Peyer's patch (tissue), 4 donors: ENCODE data around the gene COQ9. TPM values are rescaled to one million over a fixed set of nuclear protein-coding genes. Genes with fewer than 3 reads are reported as not detected.

ENCODE experiments used
- DNase-seq, 3 donors: peaks; one replicate each; pipeline ENCODE4 v3.0.0-alpha.2; 2017 to 2019
- H3K27ac ChIP-seq, 4 donors: fragments of 200-600 bp; sonication (generic); one replicate each; pipeline ENCODE4 v1.5.1; 2016 to 2019
- H3K27me3 ChIP-seq, 2 donors: fragments of 200-600 bp; sonication (generic); one replicate each; pipeline ENCODE4 v1.5.1; 2019
- H3K36me3 ChIP-seq, 3 donors: fragments of 200-600 bp; sonication (generic); one replicate each; pipeline ENCODE4 v1.5.1; 2016 to 2019
- H3K4me1 ChIP-seq, 4 donors: fragments of 200-600 bp; sonication (generic); one replicate each; pipeline ENCODE4 v1.5.1; 2016 to 2019
- H3K4me3 ChIP-seq, 4 donors: fragments of 200-600 bp; sonication (generic); 1 replicate in 3 of 4; 2 replicates in 1 of 4; pipeline ENCODE4 v1.5.1; 2016 to 2019; ENCODE audit warnings: mild to moderate bottlenecking in 1 of 4
- H3K9me3 ChIP-seq, 4 donors: fragments of 200-600 bp; sonication (generic); one replicate each; pipeline ENCODE4 v1.5.1; 2016 to 2019; ENCODE audit warnings: mild to moderate bottlenecking in 1 of 4
- CTCF ChIP-seq, 6 experiments: fragments of 450-650 bp in 4 of 6; fragments of 200-600 bp in 2 of 6; sonication (generic) in 1 of 6; IDR thresholded peaks; one replicate each; pipeline ENCODE4 v1.5.1; 2017 to 2019; ENCODE audit warnings: antibody characterized with exemption in 6 of 6, mild to moderate bottlenecking in 3 of 6, moderate library complexity in 1 of 6
- POLR2A ChIP-seq, 2 donors: fragments of 450-650 bp; IDR thresholded peaks; one replicate each; pipeline ENCODE4 v1.5.1; 2017; ENCODE audit warnings: antibody characterized with exemption in 2 of 2, mild to moderate bottlenecking in 2 of 2, moderate library complexity in 2 of 2
- total RNA-seq, 4 donors: library from RNA; depleted of rRNA; stranded (reverse); fragments of >200 nt; gene quantifications; one replicate each; pipeline ENCODE4 v1.1.0, GENCODE V29; 2016

The COQ9 gene
- total RNA-seq, 4 donors from 2014 or later: 87.5 to 154 (median 122) TPM

- H3K4me1 ChIP-seq: peaks cover 6 to 67% (median 12%) of the 10 kb centered on the region in 4 donors
- H3K4me3 ChIP-seq: no peak overlapping the region
Measured at GRCh38 chr16:57473906-57474305, 26.6 kb downstream of the COQ9 start.

GRCh38 chr16:57474671-57475661, 27.7 kb downstream of the COQ9 start:
- Histone ChIP-seq H3K9me3 (no peaks in the 10 kb centered on the region), H3K4me3 (no peak overlapping the region), H3K36me3 (peaks cover 0 to 49% (median 0%) of the 10 kb centered on the region in 3 donors), H3K27me3 (no peaks in the 10 kb centered on the region), H3K27ac (no peak overlapping the region), H3K4me1 (peaks cover 6 to 70% (median 15%) of the 10 kb centered on the region in 4 donors)
- peak in 1 of 3 donors; percentile 44 for DNase-seq
- TF ChIP-seq CTCF (IDR thresholded peaks at IDR 0.05) (no peak), POLR2A (IDR thresholded peaks at IDR 0.05) (no peak)

More at GRCh38 chr16:57473906-57474305, 26.6 kb downstream of the COQ9 start:
- H3K27me3 ChIP-seq: no peaks in the 10 kb centered on the region
- H3K36me3 ChIP-seq: peaks cover 0 to 60% (median 0%) of the 10 kb centered on the region in 3 donors
- no peaks in the 10 kb centered on the region for H3K9me3 ChIP-seq
- no peak overlapping the region for H3K27ac ChIP-seq
- DNase-seq: no peak
- no peak for TF ChIP-seq POLR2A (IDR thresholded peaks at IDR 0.05)
- no peak for TF ChIP-seq CTCF (IDR thresholded peaks at IDR 0.05)

GRCh38 chr16:57475711-57476339, 28.5 kb downstream of the COQ9 start:
- Histone ChIP-seq H3K9me3 (no peaks in the 10 kb centered on the region), H3K27ac (peak overlapping the region in 1 of 4 donors; percentile 43), H3K27me3 (no peaks in the 10 kb centered on the region), H3K4me1 (peaks cover 6 to 70% (median 11%) of the 10 kb centered on the region in 4 donors), H3K36me3 (peaks cover 0 to 41% (median 0%) of the 10 kb centered on the region in 3 donors), H3K4me3 (no peak overlapping the region)
- peak in 2 of 3 donors; percentile 67 to 81 for DNase-seq
- TF ChIP-seq POLR2A (IDR thresholded peaks at IDR 0.05) (no peak), CTCF (IDR thresholded peaks at IDR 0.05) (peak; percentile 31 to 59 (median 44))

- peak in 1 of 3 donors; percentile 43 for DNase-seq
- H3K27me3 ChIP-seq: no peaks in the 10 kb centered on the region
- no peaks in the 10 kb centered on the region for H3K9me3 ChIP-seq
- TF ChIP-seq POLR2A (IDR thresholded peaks at IDR 0.05): no peak
- no peak for TF ChIP-seq CTCF (IDR thresholded peaks at IDR 0.05)
- no peak overlapping the region for H3K4me3 ChIP-seq
- H3K4me1 ChIP-seq: peaks cover 5 to 63% (median 11%) of the 10 kb centered on the region in 4 donors
- H3K27ac ChIP-seq: peak overlapping the region in 1 of 4 donors; percentile 43
- H3K36me3 ChIP-seq: peaks cover 0 to 34% (median 0%) of the 10 kb centered on the region in 3 donors
Measured at GRCh38 chr16:57476546-57477410, 29.5 kb downstream of the COQ9 start.
